GM23248 (cell line): Measurements from ENCODE around the gene NDUFB11. TPM values are rescaled to one million over a fixed set of nuclear protein-coding genes. Genes with fewer than 3 reads are reported as not detected.

ENCODE experiments used
- DNase-seq: peaks from one replicate; pipeline ENCODE4 v3.0.0-alpha.2; 2015
- H2AFZ ChIP-seq: fragments of 200-600 bp; sonication (generic); 2 replicates; pipeline ENCODE4 v1.6.1; 2016; ENCODE audit warnings: antibody characterized with exemption
- H3F3A ChIP-seq: fragments of 200-600 bp; sonication (generic); 2 replicates; pipeline ENCODE4 v1.6.1; 2016; ENCODE audit warnings: mild to moderate bottlenecking, antibody characterized with exemption, mixed run types; ENCODE audit not compliant: insufficient read depth
- H3K27ac ChIP-seq: fragments of 200-600 bp; sonication (generic); 2 replicates; pipeline ENCODE4 v1.5.1; 2016; ENCODE audit warnings: mild to moderate bottlenecking
- H3K27me3 ChIP-seq: fragments of 200-600 bp; sonication (generic); replicated peaks from 2 replicates; pipeline ENCODE4 v1.6.1; 2016; ENCODE audit warnings: mild to moderate bottlenecking; ENCODE audit not compliant: insufficient read depth
- H3K36me3 ChIP-seq: fragments of 200-600 bp; sonication (generic); 2 replicates; pipeline ENCODE4 v1.6.1; 2016; ENCODE audit warnings: low read depth, mild to moderate bottlenecking
- H3K4me1 ChIP-seq: fragments of 200-600 bp; sonication (generic); 2 replicates; pipeline ENCODE4 v1.6.1; 2016; ENCODE audit warnings: mild to moderate bottlenecking; ENCODE audit not compliant: insufficient read depth
- H3K4me2 ChIP-seq: fragments of 200-600 bp; sonication (generic); one replicate; pipeline ENCODE4 v1.6.1; 2016; ENCODE audit warnings: mild to moderate bottlenecking; ENCODE audit not compliant: unreplicated experiment
- H3K4me3 ChIP-seq: fragments of 200-600 bp; sonication (generic); 2 replicates; pipeline ENCODE4 v1.5.1; 2016; ENCODE audit warnings: mild to moderate bottlenecking
- H3K79me2 ChIP-seq: fragments of 200-600 bp; sonication (generic); 2 replicates; pipeline ENCODE4 v1.6.1; 2016; ENCODE audit warnings: mild to moderate bottlenecking; ENCODE audit not compliant: insufficient read depth
- H3K9ac ChIP-seq: fragments of 200-600 bp; sonication (generic); 2 replicates; pipeline ENCODE4 v1.6.1; 2016; ENCODE audit warnings: mild to moderate bottlenecking
- H3K9me2 ChIP-seq: fragments of 200-600 bp; sonication (generic); 2 replicates; pipeline ENCODE4 v1.6.1; 2016; ENCODE audit warnings: mixed run types, mild to moderate bottlenecking, moderate library complexity; ENCODE audit not compliant: insufficient read depth
- H3K9me3 ChIP-seq: fragments of 200-600 bp; sonication (generic); one replicate; pipeline ENCODE4 v1.6.1; 2017; ENCODE audit warnings: low read depth
- H4K20me1 ChIP-seq: fragments of 200-600 bp; sonication (generic); 2 replicates; pipeline ENCODE4 v1.6.0; 2016; ENCODE audit not compliant: insufficient read depth
- EZH2 ChIP-seq: fragments of 200-600 bp; sonication (generic); IDR thresholded peaks from 2 replicates; pipeline ENCODE4 v1.6.1; 2018; ENCODE audit warnings: antibody characterized with exemption, mild to moderate bottlenecking; ENCODE audit not compliant: insufficient read depth, poor library complexity, severe bottlenecking
- EZH2phosphoT487 ChIP-seq: fragments of 200-600 bp; sonication (generic); IDR thresholded peaks from 2 replicates; pipeline ENCODE4 v1.6.1; 2018; ENCODE audit warnings: antibody characterized with exemption, moderate library complexity, mild to moderate bottlenecking, low read depth; ENCODE audit not compliant: insufficient read depth
- WGBS, 2 experiments: methylation state at CpG; one replicate each; pipeline ENCODE4 v1.1.6; 2015 to 2017; ENCODE audit warnings: low lambda C conversion rate in 2 of 2, low coverage in 1 of 2; ENCODE audit errors: missing lambda C conversion rate in 2 of 2; 5-methylcytosine and 5-hydroxymethylcytosine counted together
- in situ Hi-C: fragments of 300-500 bp; cut with MboI; formaldehyde crosslinking; loops from 2 replicates; pipeline ENCODE4 v1.15.0; 2020
- polyA plus RNA-seq: library from polyadenylated mRNA; unstranded; fragments of >200 nt; fragmentation: Nextera tagmentation; extraction: Ambion mirVana; gene quantifications from 2 replicates; pipeline ENCODE4 v1.2.1, GENCODE V29; 2016
- total RNA-seq: library from RNA; depleted of rRNA; stranded (reverse); fragments of >200 nt; shearing (Covaris generic); gene quantifications from 2 replicates; pipeline ENCODE4 v1.2.3, GENCODE V29; 2014

Gene NDUFB11
- total and polyA plus RNA-seq, 2 experiments from 2014 or later, result 41.7 to 125 TPM

GRCh38 chrX:47190445-47191269 lies 46.2 kb upstream of the NDUFB11 start:
- H2AFZ ChIP-seq, result peak overlapping the region; percentile 91
- no peaks in the 10 kb centered on the region for H3K36me3 ChIP-seq
- H3K9ac ChIP-seq, result peak overlapping the region; percentile 91
- peaks cover 34% of the 10 kb centered on the region for H3K79me2 ChIP-seq
- 4 to 5% methylated on average over 26 to 29 of the region's 40 CpGs for WGBS, 2 experiments
- 0 out of 2 replicates have a peak, but pooled peaks cover 6% of the 10 kb centered on the region for H3F3A ChIP-seq
- in situ Hi-C loops, result no loop called here
- peaks cover 12% of the 10 kb centered on the region; the same call in 1 of the 2 replicates for H3K4me1 ChIP-seq
- H4K20me1 ChIP-seq, result no peaks in the 10 kb centered on the region
- H3K9me2 ChIP-seq, result no peaks in the 10 kb centered on the region
- TF ChIP-seq EZH2, result no peak
- TF ChIP-seq EZH2phosphoT487, result no peak
- H3K4me2 ChIP-seq, result peak overlapping the region; percentile 86
- peak overlapping the region; percentile 91 for H3K4me3 ChIP-seq
- H3K9me3 ChIP-seq, result no peaks in the 10 kb centered on the region
- peak overlapping the region; percentile 58 for H3K27ac ChIP-seq
- no peaks in the 10 kb centered on the region for H3K27me3 ChIP-seq
- peak; percentile 91 for DNase-seq

- 62 to 67% methylated on average over 18 to 19 of the region's 19 CpGs for WGBS, 2 experiments
- in situ Hi-C loops, result no loop called here
These were observed 45.4 kb upstream of the NDUFB11 start for GRCh38 chrX:47189906-47190305.

GRCh38 chrX:47187106-47187677 lies 42.7 kb upstream of the NDUFB11 start:
- in situ Hi-C loops, result no loop called here
- 98 to 100% methylated on average over 3 to 4 of the region's 4 CpGs for WGBS, 2 experiments
- no peak for DNase-seq

More at GRCh38 chrX:47189906-47190305, 45.4 kb upstream of the NDUFB11 start:
- peaks cover 26% of the 10 kb centered on the region for H3K79me2 ChIP-seq
- H2AFZ ChIP-seq, result no peak overlapping the region
- no peaks in the 10 kb centered on the region for H3K9me2 ChIP-seq
- H3K9ac ChIP-seq, result no peak overlapping the region
- H3F3A ChIP-seq, result 0 out of 2 replicates have a peak, but pooled peaks cover 6% of the 10 kb centered on the region
- TF ChIP-seq EZH2phosphoT487 (no peak), EZH2 (no peak)
- no peak for DNase-seq
- H3K9me3 ChIP-seq, result no peaks in the 10 kb centered on the region
- H3K36me3 ChIP-seq, result no peaks in the 10 kb centered on the region
- no peak overlapping the region for H3K4me2 ChIP-seq
- peaks cover 8% of the 10 kb centered on the region; the same call in 1 of the 2 replicates for H3K4me1 ChIP-seq
- no peaks in the 10 kb centered on the region for H4K20me1 ChIP-seq
- H3K27me3 ChIP-seq, result no peaks in the 10 kb centered on the region
- no peak overlapping the region for H3K27ac ChIP-seq
- H3K4me3 ChIP-seq, result no peak overlapping the region

GRCh38 chrX:47186096-47186740 lies 41.7 kb upstream of the NDUFB11 start:
- no peak for DNase-seq

More at GRCh38 chrX:47187106-47187677, 42.7 kb upstream of the NDUFB11 start:
- Histone ChIP-seq H3K4me3 (no peak overlapping the region), H3K4me2 (no peak overlapping the region), H3K9me3 (no peaks in the 10 kb centered on the region), H3F3A (no peaks in the 10 kb centered on the region), H3K9ac (no peak overlapping the region), H3K79me2 (peaks cover 14% of the 10 kb centered on the region), H4K20me1 (no peaks in the 10 kb centered on the region), H3K36me3 (no peaks in the 10 kb centered on the region), H3K27me3 (no peaks in the 10 kb centered on the region), H3K4me1 (0 out of 2 replicates have a peak, but pooled peaks cover 4% of the 10 kb centered on the region), H3K27ac (no peak overlapping the region), H2AFZ (no peak overlapping the region), H3K9me2 (no peaks in the 10 kb centered on the region)
- TF ChIP-seq EZH2phosphoT487 (no peak), EZH2 (no peak)

More at GRCh38 chrX:47186096-47186740, 41.7 kb upstream of the NDUFB11 start:
- no peaks in the 10 kb centered on the region for H4K20me1 ChIP-seq
- 82 to 83% methylated on average over 11 to 14 of the region's 27 CpGs for WGBS, 2 experiments
- H3K36me3 ChIP-seq, result no peaks in the 10 kb centered on the region
- no peak overlapping the region for H3K9ac ChIP-seq
- H3K9me2 ChIP-seq, result no peaks in the 10 kb centered on the region
- H3K4me2 ChIP-seq, result no peak overlapping the region
- no peaks in the 10 kb centered on the region for H3K4me1 ChIP-seq
- no peaks in the 10 kb centered on the region for H3F3A ChIP-seq
- no peaks in the 10 kb centered on the region for H3K9me3 ChIP-seq
- no peak overlapping the region for H3K4me3 ChIP-seq
- no peaks in the 10 kb centered on the region for H3K27me3 ChIP-seq
- H2AFZ ChIP-seq, result no peak overlapping the region
- in situ Hi-C loops, result no loop called here
- no peak for TF ChIP-seq EZH2
- peaks cover 4% of the 10 kb centered on the region; the same call in 1 of the 2 replicates for H3K79me2 ChIP-seq
- no peak overlapping the region for H3K27ac ChIP-seq
